ENCODE measurements around the gene EDN2.

DNA sequence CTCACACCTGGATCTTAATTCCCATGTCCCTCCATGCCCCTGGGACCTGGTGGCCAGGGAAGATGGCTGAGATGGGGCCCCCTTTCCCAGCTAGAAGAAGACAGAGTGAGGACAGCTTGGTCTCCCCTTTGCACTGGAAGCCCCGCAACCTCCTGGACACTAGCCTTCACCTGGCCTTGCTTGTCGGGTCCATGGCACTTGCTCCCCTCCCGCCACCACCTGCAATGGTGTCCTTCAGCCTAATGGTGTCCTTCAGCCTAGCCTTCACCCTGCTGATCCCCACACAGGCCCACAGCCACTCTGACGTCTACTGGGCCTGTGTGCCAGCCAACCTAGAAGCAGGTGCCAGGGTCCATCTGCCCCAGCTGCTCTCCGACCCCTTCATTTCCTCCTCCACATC, 45.9 kb upstream of the EDN2 start:
- TF ChIP-seq ISL1 (CRISPR knock-in tag; IDR thresholded peaks at IDR 0.05) (no peak), PATZ1 (CRISPR knock-in tag; IDR thresholded peaks at IDR 0.05; ENCODE audit: borderline replicate concordance) (no peak), PPARA (CRISPR knock-in tag; IDR thresholded peaks at IDR 0.05; ENCODE audit: borderline replicate concordance) (no peak), ZFP30 (CRISPR knock-in tag; IDR thresholded peaks at IDR 0.05) (no peak), OSR1 (CRISPR knock-in tag; IDR thresholded peaks at IDR 0.05) (no peak), RARB (CRISPR knock-in tag; IDR thresholded peaks at IDR 0.05) (no peak)
- TF ChIP-seq, protein P1, sequence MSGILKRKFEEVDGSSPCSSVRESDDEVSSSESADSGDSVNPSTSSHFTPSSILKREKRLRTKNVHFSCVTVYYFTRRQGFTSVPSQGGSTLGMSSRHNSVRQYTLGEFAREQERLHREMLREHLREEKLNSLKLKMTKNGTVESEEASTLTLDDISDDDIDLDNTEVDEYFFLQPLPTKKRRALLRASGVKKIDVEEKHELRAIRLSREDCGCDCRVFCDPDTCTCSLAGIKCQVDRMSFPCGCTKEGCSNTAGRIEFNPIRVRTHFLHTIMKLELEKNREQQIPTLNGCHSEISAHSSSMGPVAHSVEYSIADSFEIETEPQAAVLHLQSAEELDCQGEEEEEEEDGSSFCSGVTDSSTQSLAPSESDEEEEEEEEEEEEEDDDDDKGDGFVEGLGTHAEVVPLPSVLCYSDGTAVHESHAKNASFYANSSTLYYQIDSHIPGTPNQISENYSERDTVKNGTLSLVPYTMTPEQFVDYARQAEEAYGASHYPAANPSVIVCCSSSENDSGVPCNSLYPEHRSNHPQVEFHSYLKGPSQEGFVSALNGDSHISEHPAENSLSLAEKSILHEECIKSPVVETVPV (CRISPR knock-in tag; IDR thresholded peaks at IDR 0.05): no peak

Measured in SK-N-SH treated with all-trans-retinoic acid at 6 μM for 48 hours (cell line).